Measurements from ENCODE around the gene MAT2B. TPM values are rescaled to one million over a fixed set of nuclear protein-coding genes. Genes with fewer than 3 reads are reported as not detected.

MAT2B gene
- total RNA-seq, 1 experiment from 2014 or later, result 55.7 TPM

- Mint-ChIP-seq H3K9me3 (no peaks in the 10 kb centered on the region), H3K27ac (peak overlapping the region; percentile 83; the same call in 1 of the 2 replicates), H3K4me1 (peaks cover 19% of the 10 kb centered on the region), H3K4me3 (peak overlapping the region; percentile 16; the same call in 1 of the 2 replicates), H3K27me3 (ENCODE audit: low read depth) (peaks cover 3% of the 10 kb centered on the region), H3K36me3 (peaks cover 32% of the 10 kb centered on the region)
- ATAC-seq (no peak), DNase-seq (ENCODE audit: low spot score) (no peak)
- ChIA-PET POLR2A (no interaction called here), CTCF (interaction anchor here (1.2 kb wide), 1 partner anchor 19 kb away, joined by 3 read pairs; no protein-coding TSS in a partner anchor)
- no peak for TF ChIP-seq HMGA2 (CRISPR knock-in tag; IDR thresholded peaks at IDR 0.05)
- no peak for TF ChIP-seq ETV6 (CRISPR knock-in tag; IDR thresholded peaks at IDR 0.05)
- no peak for TF ChIP-seq ZNF671 (CRISPR knock-in tag; IDR thresholded peaks at IDR 0.05)
- TF ChIP-seq NFE2L1 (CRISPR knock-in tag; IDR thresholded peaks at IDR 0.05), result no peak
- no peak for TF ChIP-seq ZNF263 (CRISPR knock-in tag; IDR thresholded peaks at IDR 0.05; ENCODE audit: low read depth)
- no peak for TF ChIP-seq STAT6 (CRISPR knock-in tag; conservative IDR thresholded peaks at IDR 0.05; ENCODE audit: low read depth)
- no peak for TF ChIP-seq RELA (CRISPR knock-in tag; IDR thresholded peaks at IDR 0.05; ENCODE audit: borderline replicate concordance)
- TF ChIP-seq ZNF425 (CRISPR knock-in tag; conservative IDR thresholded peaks at IDR 0.05), result no peak
- no peak for TF ChIP-seq ZNF281 (CRISPR knock-in tag; IDR thresholded peaks at IDR 0.05)
- no peak for TF ChIP-seq PREB (CRISPR knock-in tag; IDR thresholded peaks at IDR 0.05; ENCODE audit: borderline replicate concordance)
- TF ChIP-seq IRF2 (CRISPR knock-in tag; IDR thresholded peaks at IDR 0.05; ENCODE audit: borderline replicate concordance, low read depth), result no peak
- TF ChIP-seq MYBL2 (CRISPR knock-in tag; IDR thresholded peaks at IDR 0.05), result no peak
- TF ChIP-seq MAX (CRISPR knock-in tag; IDR thresholded peaks at IDR 0.05), result no peak
Measured at GRCh38 chr5:163456840-163457239, 48.6 kb upstream of the MAT2B start.

GRCh38 chr5:163458778-163459385 lies 46.5 kb upstream of the MAT2B start:
- POLR2A ChIA-PET, result interaction anchor here (0.6 to 5.0 kb wide), 3 partner anchors 21 to 45 kb away, joined by 6 to 77 read pairs (median 61); partner anchors contain the start of genes CCNG1 and MAT2B
- CTCF ChIA-PET, result interaction anchor here (1.8 to 2.0 kb wide), 2 partner anchors 21 to 50 kb away, joined by 5 to 11 read pairs; partner anchors contain the start of gene CCNG1
- Mint-ChIP-seq H3K27ac (peak overlapping the region; percentile 100), H3K27me3 (ENCODE audit: low read depth) (peaks cover 3% of the 10 kb centered on the region), H3K4me3 (peak overlapping the region; percentile 97), H3K4me1 (peaks cover 30% of the 10 kb centered on the region), H3K9me3 (no peaks in the 10 kb centered on the region), H3K36me3 (peaks cover 32% of the 10 kb centered on the region)
- DNase-seq (ENCODE audit: low spot score) (no peak), ATAC-seq (no peak)
- TF ChIP-seq STAT6 (CRISPR knock-in tag; conservative IDR thresholded peaks at IDR 0.05; ENCODE audit: low read depth) (no peak), E2F5 (CRISPR knock-in tag; IDR thresholded peaks at IDR 0.05) (no peak), IRF2 (CRISPR knock-in tag; IDR thresholded peaks at IDR 0.05; ENCODE audit: borderline replicate concordance, low read depth) (no peak)
